PC-9 (cell line): ENCODE measurements around the gene STXBP5. TPM values are rescaled to one million over a fixed set of nuclear protein-coding genes. Genes with fewer than 3 reads are reported as not detected.

Experiments
- BruUV-seq: library from RNA; stranded (reverse); fragments of 400-500 nt; replicated peaks from 2 replicates; lab custom pipeline; 2021; lab: Mats Ljungman, UMichigan
- CTCF ChIA-PET: fragments of 300-600 bp; sonication (Branson Sonifier 250); formaldehyde crosslinking; loops from one replicate; lab custom pipeline; 2022; ENCODE audit warnings: antibody characterized with exemption; lab: Charles Lee
- POLR2A ChIA-PET: fragments of 300-600 bp; sonication (Branson Sonifier 250); formaldehyde crosslinking; loops from one replicate; lab custom pipeline; 2022; ENCODE audit warnings: antibody characterized with exemption; ENCODE audit not compliant: unreplicated experiment; lab: Charles Lee
- DNase-seq, 2 experiments: peaks; one replicate each; pipeline versions ENCODE4 v3.0.0 to v3.0.0-alpha.2; 2015 to 2022; ENCODE audit warnings: mixed read lengths in 1 of 2
- H2AFZ ChIP-seq: fragments of 200-600 bp; sonication (generic); 2 replicates; pipeline ENCODE4 v1.8.1; 2017; ENCODE audit warnings: antibody characterized with exemption
- H3F3A ChIP-seq: fragments of 200-600 bp; sonication (generic); 2 replicates; pipeline ENCODE4 v1.8.1; 2017; ENCODE audit warnings: antibody characterized with exemption, mild to moderate bottlenecking, low read depth; ENCODE audit not compliant: insufficient read depth
- H3K27ac ChIP-seq: fragments of 200-600 bp; sonication (generic); 2 replicates; pipeline ENCODE4 v1.6.1; 2016; ENCODE audit warnings: mixed run types
- H3K27me3 ChIP-seq: fragments of 200-600 bp; sonication (generic); 2 replicates; pipeline ENCODE4 v1.6.1; 2016; ENCODE audit warnings: low read depth, mixed run types; ENCODE audit not compliant: insufficient read depth
- H3K36me3 ChIP-seq: fragments of 200-600 bp; sonication (generic); 2 replicates; pipeline ENCODE4 v1.6.1; 2016; ENCODE audit warnings: low read depth, mixed run types
- H3K4me1 ChIP-seq: fragments of 200-600 bp; sonication (generic); replicated peaks from 2 replicates; pipeline ENCODE4 v1.6.1; 2016; ENCODE audit warnings: mixed run types; ENCODE audit not compliant: insufficient read depth
- H3K4me2 ChIP-seq: fragments of 200-600 bp; sonication (generic); 2 replicates; pipeline ENCODE4 v1.6.1; 2017; ENCODE audit warnings: mixed run types
- H3K4me3 ChIP-seq: fragments of 200-600 bp; sonication (generic); 2 replicates; pipeline ENCODE4 v1.6.1; 2016; ENCODE audit warnings: mixed run types
- H3K79me2 ChIP-seq: fragments of 200-600 bp; sonication (generic); 2 replicates; pipeline ENCODE4 v1.6.1; 2017; ENCODE audit warnings: low read depth, mixed run types
- H3K9me2 ChIP-seq: fragments of 200-600 bp; sonication (generic); 2 replicates; pipeline ENCODE4 v1.8.1; 2017; ENCODE audit warnings: mild to moderate bottlenecking; ENCODE audit not compliant: insufficient read depth
- H3K9me3 ChIP-seq: fragments of 200-600 bp; sonication (generic); 2 replicates; pipeline ENCODE4 v1.8.1; 2016; ENCODE audit warnings: low read depth; ENCODE audit not compliant: insufficient read depth
- H4K20me1 ChIP-seq: fragments of 200-600 bp; sonication (generic); 2 replicates; pipeline ENCODE4 v1.8.1; 2017; ENCODE audit not compliant: insufficient read depth
- EZH2 ChIP-seq: fragments of 200-600 bp; sonication (generic); IDR thresholded peaks from 2 replicates; pipeline ENCODE4 v1.8.0; 2017; ENCODE audit warnings: antibody characterized with exemption, low read depth
- intact Hi-C: fragments of 100-400 bp; cut with micrococcal nuclease; formaldehyde crosslinking; loops from one replicate; pipeline ENCODE4 v1.10.0; 2022; ENCODE audit not compliant: unreplicated experiment
- total RNA-seq: library from RNA; stranded (reverse); gene quantifications from 2 replicates; pipeline ENCODE4 v1.2.3, GENCODE V29; 2021
- TF ChIP-seq, protein P1 (sequence below): fragments of 200-600 bp; sonication (generic); conservative IDR thresholded peaks from 2 replicates; pipeline ENCODE4 v1.6.1; 2017; ENCODE audit warnings: mixed run types, antibody characterized with exemption, mild to moderate bottlenecking, moderate library complexity

The STXBP5 gene
- total RNA-seq, 1 experiment from 2014 or later = 4.6 TPM

DNA sequence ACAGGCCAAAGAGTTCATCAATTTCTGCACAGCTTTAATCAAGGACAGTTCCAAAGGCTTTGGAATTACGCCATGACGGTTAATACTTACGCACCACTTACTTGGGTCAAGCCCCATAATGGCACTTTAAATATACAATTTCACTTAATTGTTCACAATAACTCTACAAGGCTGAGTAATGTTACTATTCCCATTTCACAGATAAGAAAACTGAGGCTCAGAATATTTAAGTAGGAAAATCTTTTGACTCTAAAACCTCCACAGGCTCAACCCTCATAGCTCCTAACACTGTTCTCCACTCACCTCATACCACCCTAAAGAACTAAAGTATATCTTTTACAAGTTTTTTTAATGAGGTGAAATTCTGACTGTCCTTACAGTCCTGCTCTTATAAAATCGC is 212.4 kb downstream of the STXBP5 start:
- Histone ChIP-seq H3K4me3 (no peak overlapping the region), H3K4me1 (no peaks in the 10 kb centered on the region), H3K27ac (no peak overlapping the region), H3K9me3 (no peaks in the 10 kb centered on the region), H3K4me2 (no peak overlapping the region), H4K20me1 (no peaks in the 10 kb centered on the region), H3K27me3 (no peaks in the 10 kb centered on the region), H3K36me3 (no peaks in the 10 kb centered on the region), H3F3A (no peaks in the 10 kb centered on the region), H2AFZ (no peak overlapping the region), H3K79me2 (no peaks in the 10 kb centered on the region), H3K9me2 (no peaks in the 10 kb centered on the region)
- CTCF ChIA-PET = no interaction called here
- BruUV-seq = no TSS peak
- intact Hi-C loops = no loop called here
- TF ChIP-seq, protein P1, sequence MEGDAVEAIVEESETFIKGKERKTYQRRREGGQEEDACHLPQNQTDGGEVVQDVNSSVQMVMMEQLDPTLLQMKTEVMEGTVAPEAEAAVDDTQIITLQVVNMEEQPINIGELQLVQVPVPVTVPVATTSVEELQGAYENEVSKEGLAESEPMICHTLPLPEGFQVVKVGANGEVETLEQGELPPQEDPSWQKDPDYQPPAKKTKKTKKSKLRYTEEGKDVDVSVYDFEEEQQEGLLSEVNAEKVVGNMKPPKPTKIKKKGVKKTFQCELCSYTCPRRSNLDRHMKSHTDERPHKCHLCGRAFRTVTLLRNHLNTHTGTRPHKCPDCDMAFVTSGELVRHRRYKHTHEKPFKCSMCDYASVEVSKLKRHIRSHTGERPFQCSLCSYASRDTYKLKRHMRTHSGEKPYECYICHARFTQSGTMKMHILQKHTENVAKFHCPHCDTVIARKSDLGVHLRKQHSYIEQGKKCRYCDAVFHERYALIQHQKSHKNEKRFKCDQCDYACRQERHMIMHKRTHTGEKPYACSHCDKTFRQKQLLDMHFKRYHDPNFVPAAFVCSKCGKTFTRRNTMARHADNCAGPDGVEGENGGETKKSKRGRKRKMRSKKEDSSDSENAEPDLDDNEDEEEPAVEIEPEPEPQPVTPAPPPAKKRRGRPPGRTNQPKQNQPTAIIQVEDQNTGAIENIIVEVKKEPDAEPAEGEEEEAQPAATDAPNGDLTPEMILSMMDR = no peak
- no peak for TF ChIP-seq EZH2
- POLR2A ChIA-PET = no interaction called here
- DNase-seq = no peak

DNA sequence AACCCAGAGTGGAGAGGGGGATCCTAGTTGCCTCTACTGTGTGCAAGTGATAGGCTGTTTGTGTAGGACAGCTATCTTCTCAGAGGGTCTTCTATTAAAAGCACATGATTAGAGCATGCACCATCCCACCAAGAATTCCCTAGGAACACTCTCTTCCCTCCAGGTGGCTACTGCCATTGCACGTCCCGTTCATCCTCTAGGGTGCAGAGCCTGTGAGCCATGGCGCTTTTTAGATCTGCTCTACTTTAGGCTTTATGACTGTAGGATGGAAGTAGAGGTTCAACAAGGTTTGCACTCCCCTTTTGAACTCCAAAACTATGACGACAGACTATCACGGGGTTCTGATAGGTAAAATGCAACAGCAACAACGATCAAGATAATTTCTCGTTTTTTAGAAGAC is 213.7 kb downstream of the STXBP5 start:
- Histone ChIP-seq H3K4me2 (no peak overlapping the region), H3K27ac (no peak overlapping the region), H2AFZ (no peak overlapping the region), H3K9me2 (no peaks in the 10 kb centered on the region), H3F3A (no peaks in the 10 kb centered on the region), H3K36me3 (no peaks in the 10 kb centered on the region), H3K27me3 (no peaks in the 10 kb centered on the region), H3K4me1 (no peaks in the 10 kb centered on the region), H4K20me1 (no peaks in the 10 kb centered on the region), H3K79me2 (no peaks in the 10 kb centered on the region), H3K4me3 (no peak overlapping the region), H3K9me3 (no peaks in the 10 kb centered on the region)
- intact Hi-C loops = no loop called here
- no TSS peak for BruUV-seq
- no peak for DNase-seq
- TF ChIP-seq EZH2 = no peak
- TF ChIP-seq, protein P1 = no peak
- CTCF ChIA-PET = no interaction called here
- POLR2A ChIA-PET = no interaction called here

DNA sequence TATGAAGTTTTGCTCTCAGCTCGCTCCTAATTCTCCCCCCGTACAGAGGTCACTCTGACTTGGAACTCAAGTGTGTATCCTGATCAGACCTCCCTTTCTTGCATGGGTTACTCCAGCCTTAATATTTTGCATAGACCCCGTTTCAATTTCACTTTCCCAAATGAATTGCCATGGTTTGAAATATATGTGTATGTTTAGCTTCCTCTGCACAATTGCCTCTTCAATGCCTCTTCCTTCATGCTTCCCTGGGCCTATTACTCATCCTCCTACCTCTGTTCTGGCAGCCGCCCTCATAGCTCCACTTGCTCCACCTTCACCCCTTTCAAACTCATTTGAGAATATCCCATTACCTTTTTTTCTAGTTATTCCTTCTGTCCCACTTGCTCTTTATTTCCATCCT is 214.3 kb downstream of the STXBP5 start:
- no TSS peak for BruUV-seq
- H4K20me1 ChIP-seq = no peaks in the 10 kb centered on the region
- CTCF ChIA-PET = no interaction called here

More for the DNA sequence above, 214.3 kb downstream of the STXBP5 start:
- H3K27ac ChIP-seq = no peak overlapping the region
- H3K9me3 ChIP-seq = no peaks in the 10 kb centered on the region
- no peak overlapping the region for H2AFZ ChIP-seq
- intact Hi-C loops = no loop called here
- no peaks in the 10 kb centered on the region for H3F3A ChIP-seq
- no peak for TF ChIP-seq EZH2
- TF ChIP-seq, protein P1 = no peak
- no peak overlapping the region for H3K4me3 ChIP-seq
- no peaks in the 10 kb centered on the region for H3K79me2 ChIP-seq
- POLR2A ChIA-PET = no interaction called here
- no peak overlapping the region for H3K4me2 ChIP-seq
- no peaks in the 10 kb centered on the region for H3K9me2 ChIP-seq
- H3K4me1 ChIP-seq = no peaks in the 10 kb centered on the region
- H3K27me3 ChIP-seq = no peaks in the 10 kb centered on the region
- no peak for DNase-seq
- no peaks in the 10 kb centered on the region for H3K36me3 ChIP-seq
